Measurements from ENCODE around the gene MC4R. TPM values are rescaled to one million over a fixed set of nuclear protein-coding genes. Genes with fewer than 3 reads are reported as not detected.

The MC4R gene
- total and polyA plus RNA-seq, 10 of the 15 experiments (the other 5 are each of a cell fraction or from before 2014, with no cell fraction given): not detected

DNA sequence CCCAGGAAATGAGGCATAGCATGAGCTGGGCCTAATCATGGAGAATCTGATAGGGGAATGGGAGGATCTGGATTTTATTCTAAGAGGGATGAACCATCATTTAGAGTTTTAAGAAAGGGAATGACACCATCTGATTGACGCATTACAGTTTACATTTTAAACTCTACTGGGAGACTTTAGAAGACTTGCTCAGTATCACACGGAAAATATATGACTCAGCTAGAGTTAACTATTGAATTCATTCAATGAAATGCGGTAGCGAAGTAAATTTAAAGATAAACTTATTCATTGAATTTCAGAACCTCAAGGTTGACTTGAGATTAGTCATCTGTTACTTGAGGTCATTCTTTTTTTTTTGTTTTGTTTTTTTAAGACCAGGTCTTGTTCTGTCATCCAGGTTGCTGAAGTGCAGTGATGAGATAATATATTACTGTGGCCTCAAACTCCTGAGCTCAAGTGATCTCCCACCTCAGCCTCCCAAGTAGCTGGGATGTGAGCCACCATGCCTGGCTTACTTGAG, 25.0 kb downstream of the MC4R start:
- ATAC-seq (no peak), FAIRE-seq (no peak), DNase-seq (ENCODE audit: low read depth, low spot score) (no peak)
- Histone ChIP-seq H3K79me2 (ENCODE audit: control insufficient read depth, insufficient read depth, low read length) (no peaks in the 10 kb centered on the region), H2AFZ (ENCODE audit: control insufficient read depth, low read depth, low read length) (no peak overlapping the region), H3K9ac (ENCODE audit: control insufficient read depth, insufficient read depth, low read length) (no peak overlapping the region), H3K4me1 (ENCODE audit: control insufficient read depth, insufficient read depth, low read length) (no peaks in the 10 kb centered on the region), H3K27ac (ENCODE audit: control insufficient read depth, insufficient read depth) (no peak overlapping the region), H3K9me3 (replicated peaks; ENCODE audit: control insufficient read depth, insufficient read depth, low read length) (no peaks in the 10 kb centered on the region), H3K4me2 (ENCODE audit: control insufficient read depth, insufficient read depth) (no peak overlapping the region), H3K27me3 (replicated peaks in 1 of 2; ENCODE audit: control insufficient read depth in 2 of 2, insufficient read depth in 2 of 2, low read length in 1 of 2) (no peaks in the 10 kb centered on the region), H3K36me3 (ENCODE audit: control insufficient read depth in 2 of 2, insufficient read depth in 2 of 2, low read length in 1 of 2) (no peaks in the 10 kb centered on the region), H3K4me3 (no peak overlapping the region), H4K20me1 (ENCODE audit: control insufficient read depth, insufficient read depth) (no peaks in the 10 kb centered on the region)
- CTCF ChIA-PET: no interaction called here
- in situ Hi-C loops (cut with MboI) (no loop called here), intact Hi-C loops (cut with micrococcal nuclease; ENCODE audit: unreplicated experiment) (no loop called here)
- 59% methylated on average over 4 of the region's 4 CpGs for WGBS (ENCODE audit: insufficient coverage, insufficient replicate concordance, low lambda C conversion rate, missing lambda C conversion rate)
- SMC1A ChIA-PET (ENCODE audit: uncharacterized antibody, unreplicated experiment): interaction anchor here (0.6 kb wide), 1 partner anchor 155 kb away, joined by 3 read pairs; no protein-coding TSS in a partner anchor
- POLR2A ChIA-PET: no interaction called here
- no TSS peak for BruUV-seq (replicated peaks)
- TF ChIP-seq EZH2 (IDR thresholded peaks at IDR 0.05; ENCODE audit: borderline replicate concordance, control insufficient read depth, low read depth, low read length) (no peak), SP1 (IDR thresholded peaks at IDR 0.05; ENCODE audit: low read depth, low read length) (no peak), ESRRA (IDR thresholded peaks at IDR 0.05; ENCODE audit: low read length) (no peak), BMI1 (IDR thresholded peaks at IDR 0.05; ENCODE audit: borderline replicate concordance) (no peak), NFYA (IDR thresholded peaks at IDR 0.05; ENCODE audit: borderline replicate concordance, low read depth, low read length) (no peak), ASH2L (IDR thresholded peaks at IDR 0.05; ENCODE audit: borderline replicate concordance, low read depth) (no peak), RCOR1 (conservative IDR thresholded peaks at IDR 0.05; ENCODE audit: low read depth, low read length) (no peak), NR2C2 (IDR thresholded peaks at IDR 0.05; ENCODE audit: borderline replicate concordance, control insufficient read depth, insufficient read length, low read depth) (no peak), BCL11A (IDR thresholded peaks at IDR 0.05; ENCODE audit: low read depth, low read length) (no peak), NFXL1 (IDR thresholded peaks at IDR 0.05; ENCODE audit: borderline replicate concordance) (no peak), MYC (IDR thresholded peaks at IDR 0.05; ENCODE audit: insufficient read depth, insufficient read length, insufficient replicate concordance, low read length, severe bottlenecking) (no peak), SMAD1 (IDR thresholded peaks at IDR 0.05; ENCODE audit: low read depth, partially characterized antibody) (no peak), NKRF (conservative IDR thresholded peaks at IDR 0.05) (no peak)
- TF ChIP-seq, protein P1, sequence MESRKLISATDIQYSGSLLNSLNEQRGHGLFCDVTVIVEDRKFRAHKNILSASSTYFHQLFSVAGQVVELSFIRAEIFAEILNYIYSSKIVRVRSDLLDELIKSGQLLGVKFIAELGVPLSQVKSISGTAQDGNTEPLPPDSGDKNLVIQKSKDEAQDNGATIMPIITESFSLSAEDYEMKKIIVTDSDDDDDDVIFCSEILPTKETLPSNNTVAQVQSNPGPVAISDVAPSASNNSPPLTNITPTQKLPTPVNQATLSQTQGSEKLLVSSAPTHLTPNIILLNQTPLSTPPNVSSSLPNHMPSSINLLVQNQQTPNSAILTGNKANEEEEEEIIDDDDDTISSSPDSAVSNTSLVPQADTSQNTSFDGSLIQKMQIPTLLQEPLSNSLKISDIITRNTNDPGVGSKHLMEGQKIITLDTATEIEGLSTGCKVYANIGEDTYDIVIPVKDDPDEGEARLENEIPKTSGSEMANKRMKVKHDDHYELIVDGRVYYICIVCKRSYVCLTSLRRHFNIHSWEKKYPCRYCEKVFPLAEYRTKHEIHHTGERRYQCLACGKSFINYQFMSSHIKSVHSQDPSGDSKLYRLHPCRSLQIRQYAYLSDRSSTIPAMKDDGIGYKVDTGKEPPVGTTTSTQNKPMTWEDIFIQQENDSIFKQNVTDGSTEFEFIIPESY (IDR thresholded peaks at IDR 0.05): no peak
- TF ChIP-seq, protein P2, sequence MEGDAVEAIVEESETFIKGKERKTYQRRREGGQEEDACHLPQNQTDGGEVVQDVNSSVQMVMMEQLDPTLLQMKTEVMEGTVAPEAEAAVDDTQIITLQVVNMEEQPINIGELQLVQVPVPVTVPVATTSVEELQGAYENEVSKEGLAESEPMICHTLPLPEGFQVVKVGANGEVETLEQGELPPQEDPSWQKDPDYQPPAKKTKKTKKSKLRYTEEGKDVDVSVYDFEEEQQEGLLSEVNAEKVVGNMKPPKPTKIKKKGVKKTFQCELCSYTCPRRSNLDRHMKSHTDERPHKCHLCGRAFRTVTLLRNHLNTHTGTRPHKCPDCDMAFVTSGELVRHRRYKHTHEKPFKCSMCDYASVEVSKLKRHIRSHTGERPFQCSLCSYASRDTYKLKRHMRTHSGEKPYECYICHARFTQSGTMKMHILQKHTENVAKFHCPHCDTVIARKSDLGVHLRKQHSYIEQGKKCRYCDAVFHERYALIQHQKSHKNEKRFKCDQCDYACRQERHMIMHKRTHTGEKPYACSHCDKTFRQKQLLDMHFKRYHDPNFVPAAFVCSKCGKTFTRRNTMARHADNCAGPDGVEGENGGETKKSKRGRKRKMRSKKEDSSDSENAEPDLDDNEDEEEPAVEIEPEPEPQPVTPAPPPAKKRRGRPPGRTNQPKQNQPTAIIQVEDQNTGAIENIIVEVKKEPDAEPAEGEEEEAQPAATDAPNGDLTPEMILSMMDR (IDR thresholded peaks at IDR 0.05 in 2 of 3, conservative IDR thresholded peaks at IDR 0.05 in 1 of 3; ENCODE audit: control insufficient read depth in 2 of 3, extremely low read depth in 1 of 3, insufficient read depth in 1 of 3, low read depth in 3 of 3, low read length in 3 of 3): no peak
- RAD21 ChIA-PET (ENCODE audit: unreplicated experiment): no interaction called here

All from GM12878 (cell line).